WTC11 (cell line): Measurements from ENCODE around the gene ESPN. TPM values are rescaled to one million over a fixed set of nuclear protein-coding genes. Genes with fewer than 3 reads are reported as not detected.

Experiments used
- ATAC-seq: fragments of 200-7000 bp; cut with Tn5 transposase; 2 replicates; pipeline ENCODE4 v1.10.0; 2021; ENCODE audit warnings: mild to moderate bottlenecking, moderate library complexity
- CTCF ChIA-PET: fragments of 300-600 bp; sonication (Branson Sonifier 250); formaldehyde crosslinking; loops from one replicate; lab custom pipeline; 2021; ENCODE audit warnings: antibody characterized with exemption; lab: Charles Lee
- POLR2A ChIA-PET: fragments of 350-600 bp; sonication (Branson Sonifier 250); formaldehyde crosslinking; loops from one replicate; lab custom pipeline; 2021; ENCODE audit warnings: antibody characterized with exemption; lab: Charles Lee
- DNase-seq: peaks from one replicate; pipeline ENCODE4 v3.0.0; 2021; ENCODE audit warnings: low spot score
- H3K27ac Mint-ChIP-seq: 2 replicates; pipeline ENCODE4 v1.8.0; 2021; ENCODE audit warnings: mixed read lengths
- H3K27me3 Mint-ChIP-seq: 2 replicates; pipeline ENCODE4 v1.8.0; 2021; ENCODE audit warnings: low read depth, mild to moderate bottlenecking, moderate library complexity, mixed read lengths
- H3K36me3 Mint-ChIP-seq: 2 replicates; pipeline ENCODE4 v1.8.0; 2021; ENCODE audit warnings: mixed read lengths
- H3K4me1 Mint-ChIP-seq: 2 replicates; pipeline ENCODE4 v1.8.0; 2022; ENCODE audit warnings: mixed read lengths
- H3K4me3 Mint-ChIP-seq: 2 replicates; pipeline ENCODE4 v1.8.0; 2021; ENCODE audit warnings: mild to moderate bottlenecking, moderate library complexity, mixed read lengths
- H3K9me3 Mint-ChIP-seq: 2 replicates; pipeline ENCODE4 v1.8.0; 2021; ENCODE audit warnings: mixed read lengths
- CREM ChIP-seq: sonication (generic); formaldehyde crosslinking; IDR thresholded peaks from 2 replicates; pipeline ENCODE4 v1.8.1; 2022; ENCODE audit warnings: mild to moderate bottlenecking, missing genetic modification reagents, moderate library complexity
- FOXJ3 ChIP-seq: sonication (generic); formaldehyde crosslinking; IDR thresholded peaks from 2 replicates; pipeline ENCODE4 v1.9.0; 2021; ENCODE audit warnings: missing genetic modification reagents, mild to moderate bottlenecking, borderline replicate concordance
- FOXP4 ChIP-seq: sonication (generic); formaldehyde crosslinking; IDR thresholded peaks from 2 replicates; pipeline ENCODE4 v1.8.0; 2022; ENCODE audit warnings: mild to moderate bottlenecking, missing genetic modification reagents
- GABPB1 ChIP-seq: sonication (generic); formaldehyde crosslinking; IDR thresholded peaks from 2 replicates; pipeline ENCODE4 v1.8.1; 2023; ENCODE audit warnings: mild to moderate bottlenecking, missing genetic modification reagents
- GRHL2 ChIP-seq: fragments of 250-450 bp; sonication (Bioruptor Pico); IDR thresholded peaks from 2 replicates; pipeline ENCODE4 v1.8.0; 2022; ENCODE audit warnings: mild to moderate bottlenecking, moderate library complexity; ENCODE audit not compliant: insufficient replicate concordance, severe bottlenecking
- JAZF1 ChIP-seq: fragments of 250-450 bp; sonication (Bioruptor Pico); IDR thresholded peaks from 2 replicates; pipeline ENCODE4 v1.9.0; 2021; ENCODE audit warnings: moderate library complexity, mild to moderate bottlenecking, inconsistent platforms
- NR2C2 ChIP-seq: sonication (generic); formaldehyde crosslinking; IDR thresholded peaks from 2 replicates; pipeline ENCODE4 v1.8.0; 2022; ENCODE audit warnings: mild to moderate bottlenecking, missing genetic modification reagents
- TP53 ChIP-seq: sonication (generic); formaldehyde crosslinking; IDR thresholded peaks from 2 replicates; pipeline ENCODE4 v1.8.1; 2023; ENCODE audit warnings: mild to moderate bottlenecking, missing genetic modification reagents
- USF1 ChIP-seq: sonication (generic); formaldehyde crosslinking; IDR thresholded peaks from 2 replicates; pipeline ENCODE4 v1.8.0; 2022; ENCODE audit warnings: mild to moderate bottlenecking, missing genetic modification reagents
- USF2 ChIP-seq: sonication (generic); formaldehyde crosslinking; IDR thresholded peaks from 2 replicates; pipeline ENCODE4 v1.8.1; 2023; ENCODE audit warnings: mild to moderate bottlenecking, missing genetic modification reagents, moderate library complexity
- ZMAT4 ChIP-seq: fragments of 250-450 bp; sonication (Bioruptor Pico); IDR thresholded peaks from 2 replicates; pipeline ENCODE4 v1.9.0; 2021; ENCODE audit warnings: mild to moderate bottlenecking
- ZNF232 ChIP-seq: sonication (generic); formaldehyde crosslinking; IDR thresholded peaks from 2 replicates; pipeline ENCODE4 v1.8.0; 2022; ENCODE audit warnings: mild to moderate bottlenecking, missing genetic modification reagents
- ZNF263 ChIP-seq: sonication (generic); formaldehyde crosslinking; IDR thresholded peaks from 2 replicates; pipeline ENCODE4 v1.8.1; 2022; ENCODE audit warnings: low read depth, mild to moderate bottlenecking, moderate library complexity, missing genetic modification reagents
- ZNF317 ChIP-seq: sonication (generic); formaldehyde crosslinking; IDR thresholded peaks from 2 replicates; pipeline ENCODE4 v1.8.1; 2023; ENCODE audit warnings: low read depth, mild to moderate bottlenecking, moderate library complexity, missing genetic modification reagents, borderline replicate concordance
- ZNF671 ChIP-seq: fragments of 250-450 bp; sonication (Bioruptor Pico); IDR thresholded peaks from 2 replicates; pipeline ENCODE4 v1.8.0; 2021; ENCODE audit warnings: mild to moderate bottlenecking
- total RNA-seq: library from RNA; stranded (reverse); gene quantifications from 3 replicates; pipeline ENCODE4 v1.2.3, GENCODE V29; 2021
- TF ChIP-seq, protein P1 (sequence below): sonication (generic); formaldehyde crosslinking; IDR thresholded peaks from 2 replicates; pipeline ENCODE4 v1.8.0; 2023; ENCODE audit warnings: missing genetic modification reagents, mild to moderate bottlenecking, borderline replicate concordance
- TF ChIP-seq, protein P2 (sequence below): sonication (generic); formaldehyde crosslinking; conservative IDR thresholded peaks from 2 replicates; pipeline ENCODE4 v1.8.1; 2022; ENCODE audit warnings: mild to moderate bottlenecking, missing genetic modification reagents
- TF ChIP-seq, protein P3 (sequence below): fragments of 200-600 bp; IDR thresholded peaks from 2 replicates; pipeline ENCODE4 v1.8.0; 2022; ENCODE audit warnings: antibody characterized with exemption
- TF ChIP-seq, protein P4 (sequence below): sonication (generic); formaldehyde crosslinking; conservative IDR thresholded peaks from 2 replicates; pipeline ENCODE4 v1.8.1; 2023; ENCODE audit warnings: mild to moderate bottlenecking, low read depth, missing genetic modification reagents, moderate library complexity
- TF ChIP-seq, protein P5 (sequence below): fragments of 250-450 bp; sonication (Bioruptor Pico); IDR thresholded peaks from 2 replicates; pipeline ENCODE4 v1.9.0; 2021; ENCODE audit warnings: moderate library complexity, mild to moderate bottlenecking, inconsistent platforms, borderline replicate concordance

ESPN gene
- total RNA-seq, 1 experiment from 2014 or later, result 46.1 TPM

- no peak overlapping the region for H3K4me3 Mint-ChIP-seq
- no peak for ATAC-seq
- H3K36me3 Mint-ChIP-seq, result peaks cover 6% of the 10 kb centered on the region
- DNase-seq, result no peak
- TF ChIP-seq USF1 (CRISPR knock-in tag) (no peak), ZNF317 (no peak), ZNF263 (CRISPR knock-in tag) (no peak), ZNF232 (no peak), CREM (CRISPR knock-in tag) (no peak), GABPB1 (no peak), TP53 (no peak), JAZF1 (no peak), USF2 (CRISPR knock-in tag) (no peak), ZNF671 (no peak), FOXJ3 (CRISPR knock-in tag) (no peak), ZMAT4 (CRISPR knock-in tag) (no peak), NR2C2 (CRISPR knock-in tag) (no peak), GRHL2 (CRISPR knock-in tag) (no peak), FOXP4 (CRISPR knock-in tag) (no peak)
- TF ChIP-seq, protein P1, sequence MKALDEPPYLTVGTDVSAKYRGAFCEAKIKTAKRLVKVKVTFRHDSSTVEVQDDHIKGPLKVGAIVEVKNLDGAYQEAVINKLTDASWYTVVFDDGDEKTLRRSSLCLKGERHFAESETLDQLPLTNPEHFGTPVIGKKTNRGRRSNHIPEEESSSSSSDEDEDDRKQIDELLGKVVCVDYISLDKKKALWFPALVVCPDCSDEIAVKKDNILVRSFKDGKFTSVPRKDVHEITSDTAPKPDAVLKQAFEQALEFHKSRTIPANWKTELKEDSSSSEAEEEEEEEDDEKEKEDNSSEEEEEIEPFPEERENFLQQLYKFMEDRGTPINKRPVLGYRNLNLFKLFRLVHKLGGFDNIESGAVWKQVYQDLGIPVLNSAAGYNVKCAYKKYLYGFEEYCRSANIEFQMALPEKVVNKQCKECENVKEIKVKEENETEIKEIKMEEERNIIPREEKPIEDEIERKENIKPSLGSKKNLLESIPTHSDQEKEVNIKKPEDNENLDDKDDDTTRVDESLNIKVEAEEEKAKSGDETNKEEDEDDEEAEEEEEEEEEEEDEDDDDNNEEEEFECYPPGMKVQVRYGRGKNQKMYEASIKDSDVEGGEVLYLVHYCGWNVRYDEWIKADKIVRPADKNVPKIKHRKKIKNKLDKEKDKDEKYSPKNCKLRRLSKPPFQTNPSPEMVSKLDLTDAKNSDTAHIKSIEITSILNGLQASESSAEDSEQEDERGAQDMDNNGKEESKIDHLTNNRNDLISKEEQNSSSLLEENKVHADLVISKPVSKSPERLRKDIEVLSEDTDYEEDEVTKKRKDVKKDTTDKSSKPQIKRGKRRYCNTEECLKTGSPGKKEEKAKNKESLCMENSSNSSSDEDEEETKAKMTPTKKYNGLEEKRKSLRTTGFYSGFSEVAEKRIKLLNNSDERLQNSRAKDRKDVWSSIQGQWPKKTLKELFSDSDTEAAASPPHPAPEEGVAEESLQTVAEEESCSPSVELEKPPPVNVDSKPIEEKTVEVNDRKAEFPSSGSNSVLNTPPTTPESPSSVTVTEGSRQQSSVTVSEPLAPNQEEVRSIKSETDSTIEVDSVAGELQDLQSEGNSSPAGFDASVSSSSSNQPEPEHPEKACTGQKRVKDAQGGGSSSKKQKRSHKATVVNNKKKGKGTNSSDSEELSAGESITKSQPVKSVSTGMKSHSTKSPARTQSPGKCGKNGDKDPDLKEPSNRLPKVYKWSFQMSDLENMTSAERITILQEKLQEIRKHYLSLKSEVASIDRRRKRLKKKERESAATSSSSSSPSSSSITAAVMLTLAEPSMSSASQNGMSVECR (CRISPR knock-in tag), result no peak
- TF ChIP-seq, protein P2, sequence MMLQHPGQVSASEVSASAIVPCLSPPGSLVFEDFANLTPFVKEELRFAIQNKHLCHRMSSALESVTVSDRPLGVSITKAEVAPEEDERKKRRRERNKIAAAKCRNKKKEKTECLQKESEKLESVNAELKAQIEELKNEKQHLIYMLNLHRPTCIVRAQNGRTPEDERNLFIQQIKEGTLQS (CRISPR knock-in tag), result no peak
- TF ChIP-seq, protein P3, sequence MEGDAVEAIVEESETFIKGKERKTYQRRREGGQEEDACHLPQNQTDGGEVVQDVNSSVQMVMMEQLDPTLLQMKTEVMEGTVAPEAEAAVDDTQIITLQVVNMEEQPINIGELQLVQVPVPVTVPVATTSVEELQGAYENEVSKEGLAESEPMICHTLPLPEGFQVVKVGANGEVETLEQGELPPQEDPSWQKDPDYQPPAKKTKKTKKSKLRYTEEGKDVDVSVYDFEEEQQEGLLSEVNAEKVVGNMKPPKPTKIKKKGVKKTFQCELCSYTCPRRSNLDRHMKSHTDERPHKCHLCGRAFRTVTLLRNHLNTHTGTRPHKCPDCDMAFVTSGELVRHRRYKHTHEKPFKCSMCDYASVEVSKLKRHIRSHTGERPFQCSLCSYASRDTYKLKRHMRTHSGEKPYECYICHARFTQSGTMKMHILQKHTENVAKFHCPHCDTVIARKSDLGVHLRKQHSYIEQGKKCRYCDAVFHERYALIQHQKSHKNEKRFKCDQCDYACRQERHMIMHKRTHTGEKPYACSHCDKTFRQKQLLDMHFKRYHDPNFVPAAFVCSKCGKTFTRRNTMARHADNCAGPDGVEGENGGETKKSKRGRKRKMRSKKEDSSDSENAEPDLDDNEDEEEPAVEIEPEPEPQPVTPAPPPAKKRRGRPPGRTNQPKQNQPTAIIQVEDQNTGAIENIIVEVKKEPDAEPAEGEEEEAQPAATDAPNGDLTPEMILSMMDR, result no peak
- TF ChIP-seq, protein P4, sequence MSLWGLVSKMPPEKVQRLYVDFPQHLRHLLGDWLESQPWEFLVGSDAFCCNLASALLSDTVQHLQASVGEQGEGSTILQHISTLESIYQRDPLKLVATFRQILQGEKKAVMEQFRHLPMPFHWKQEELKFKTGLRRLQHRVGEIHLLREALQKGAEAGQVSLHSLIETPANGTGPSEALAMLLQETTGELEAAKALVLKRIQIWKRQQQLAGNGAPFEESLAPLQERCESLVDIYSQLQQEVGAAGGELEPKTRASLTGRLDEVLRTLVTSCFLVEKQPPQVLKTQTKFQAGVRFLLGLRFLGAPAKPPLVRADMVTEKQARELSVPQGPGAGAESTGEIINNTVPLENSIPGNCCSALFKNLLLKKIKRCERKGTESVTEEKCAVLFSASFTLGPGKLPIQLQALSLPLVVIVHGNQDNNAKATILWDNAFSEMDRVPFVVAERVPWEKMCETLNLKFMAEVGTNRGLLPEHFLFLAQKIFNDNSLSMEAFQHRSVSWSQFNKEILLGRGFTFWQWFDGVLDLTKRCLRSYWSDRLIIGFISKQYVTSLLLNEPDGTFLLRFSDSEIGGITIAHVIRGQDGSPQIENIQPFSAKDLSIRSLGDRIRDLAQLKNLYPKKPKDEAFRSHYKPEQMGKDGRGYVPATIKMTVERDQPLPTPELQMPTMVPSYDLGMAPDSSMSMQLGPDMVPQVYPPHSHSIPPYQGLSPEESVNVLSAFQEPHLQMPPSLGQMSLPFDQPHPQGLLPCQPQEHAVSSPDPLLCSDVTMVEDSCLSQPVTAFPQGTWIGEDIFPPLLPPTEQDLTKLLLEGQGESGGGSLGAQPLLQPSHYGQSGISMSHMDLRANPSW (CRISPR knock-in tag), result no peak
- TF ChIP-seq, protein P5, sequence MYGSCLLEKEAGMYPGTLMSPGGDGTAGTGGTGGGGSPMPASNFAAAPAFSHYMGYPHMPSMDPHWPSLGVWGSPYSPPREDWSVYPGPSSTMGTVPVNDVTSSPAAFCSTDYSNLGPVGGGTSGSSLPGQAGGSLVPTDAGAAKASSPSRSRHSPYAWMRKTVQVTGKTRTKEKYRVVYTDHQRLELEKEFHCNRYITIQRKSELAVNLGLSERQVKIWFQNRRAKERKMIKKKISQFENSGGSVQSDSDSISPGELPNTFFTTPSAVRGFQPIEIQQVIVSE (CRISPR knock-in tag), result no peak
- TF ChIP-seq, all 79 proteins: peak for 0
- peak overlapping the region; percentile 74; the same call in 1 of the 2 replicates for H3K27ac Mint-ChIP-seq
- no peaks in the 10 kb centered on the region for H3K9me3 Mint-ChIP-seq
- ChIA-PET CTCF (interaction anchor here (1.2 to 3.5 kb wide), 5 partner anchors 12 to 256 kb away, joined by 3 to 31 read pairs (median 5); no protein-coding TSS in a partner anchor), POLR2A (interaction anchor here (1.7 kb wide), 1 partner anchor 214 kb away, joined by 3 read pairs; no protein-coding TSS in a partner anchor)
- H3K4me1 Mint-ChIP-seq, result peaks cover 27% of the 10 kb centered on the region
- peaks cover 2% of the 10 kb centered on the region; the same call in 1 of the 2 replicates for H3K27me3 Mint-ChIP-seq
Observed at GRCh38 chr1:6461051-6461530, 36.5 kb downstream of the ESPN start.
